ENCODE measurements around the gene IGSF10.
"Not testable (repeated sequence)": the region's sequence is repeated elsewhere in the genome, so short reads cannot be mapped to it uniquely, and the experiment has no call there.

The IGSF10 gene

GRCh38 chr3:151501171-151501922 lies 40.5 kb upstream of the IGSF10 start:
- no peak for TF ChIP-seq CTCF (conservative IDR thresholded peaks at IDR 0.05; ENCODE audit: control insufficient read depth, insufficient read depth, low read depth, low read length)
- DNase-seq (ENCODE audit: low read depth): no peak

GRCh38 chr3:151499168-151499567 lies 38.3 kb upstream of the IGSF10 start:
- TF ChIP-seq CTCF (conservative IDR thresholded peaks at IDR 0.05; ENCODE audit: control insufficient read depth, insufficient read depth, low read depth, low read length): no peak
- H3K4me3 ChIP-seq (ENCODE audit: control insufficient read depth, low read depth, low read length): no peak overlapping the region
- no peak for DNase-seq (ENCODE audit: low read depth)

More at GRCh38 chr3:151501171-151501922, 40.5 kb upstream of the IGSF10 start:
- no peak overlapping the region for H3K4me3 ChIP-seq (ENCODE audit: control insufficient read depth, low read depth, low read length)

- no peak for TF ChIP-seq CTCF (conservative IDR thresholded peaks at IDR 0.05; ENCODE audit: control insufficient read depth, insufficient read depth, low read depth, low read length)
- H3K4me3 ChIP-seq (ENCODE audit: control insufficient read depth, low read depth, low read length): no peak overlapping the region
- no peak for DNase-seq (ENCODE audit: low read depth)
These were observed 30.7 kb upstream of the IGSF10 start for GRCh38 chr3:151491525-151491924.

- DNase-seq (ENCODE audit: low read depth); H3K4me3 ChIP-seq (ENCODE audit: control insufficient read depth, low read depth, low read length): not testable (repeated sequence)
These were observed 27.0 kb upstream of the IGSF10 start for GRCh38 chr3:151487833-151488232.

- H3K4me3 ChIP-seq (ENCODE audit: control insufficient read depth, low read depth, low read length): no peak overlapping the region
- no peak for DNase-seq (ENCODE audit: low read depth)
- no peak for TF ChIP-seq CTCF (conservative IDR thresholded peaks at IDR 0.05; ENCODE audit: control insufficient read depth, insufficient read depth, low read depth, low read length)
These were observed 23.2 kb upstream of the IGSF10 start for GRCh38 chr3:151483961-151484520.

GRCh38 chr3:151483488-151483887 lies 22.6 kb upstream of the IGSF10 start:
- no peak for TF ChIP-seq CTCF (conservative IDR thresholded peaks at IDR 0.05; ENCODE audit: control insufficient read depth, insufficient read depth, low read depth, low read length)
- no peak overlapping the region for H3K4me3 ChIP-seq (ENCODE audit: control insufficient read depth, low read depth, low read length)
- no peak for DNase-seq (ENCODE audit: low read depth)

GRCh38 chr3:151480492-151480891 lies 19.6 kb upstream of the IGSF10 start:
- DNase-seq (ENCODE audit: low read depth): no peak
- H3K4me3 ChIP-seq (ENCODE audit: control insufficient read depth, low read depth, low read length): no peak overlapping the region
- no peak for TF ChIP-seq CTCF (conservative IDR thresholded peaks at IDR 0.05; ENCODE audit: control insufficient read depth, insufficient read depth, low read depth, low read length)
